HG02798 (cell line): Measurements from ENCODE around the gene NKAIN2.

Experiments
- ATAC-seq: cut with Tn5 transposase; IDR thresholded peaks from one replicate; pipeline ENCODE4 v1.9.1; 2021; ENCODE audit warnings: mild to moderate bottlenecking; ENCODE audit not compliant: unreplicated experiment, poor library complexity

The NKAIN2 gene

DNA sequence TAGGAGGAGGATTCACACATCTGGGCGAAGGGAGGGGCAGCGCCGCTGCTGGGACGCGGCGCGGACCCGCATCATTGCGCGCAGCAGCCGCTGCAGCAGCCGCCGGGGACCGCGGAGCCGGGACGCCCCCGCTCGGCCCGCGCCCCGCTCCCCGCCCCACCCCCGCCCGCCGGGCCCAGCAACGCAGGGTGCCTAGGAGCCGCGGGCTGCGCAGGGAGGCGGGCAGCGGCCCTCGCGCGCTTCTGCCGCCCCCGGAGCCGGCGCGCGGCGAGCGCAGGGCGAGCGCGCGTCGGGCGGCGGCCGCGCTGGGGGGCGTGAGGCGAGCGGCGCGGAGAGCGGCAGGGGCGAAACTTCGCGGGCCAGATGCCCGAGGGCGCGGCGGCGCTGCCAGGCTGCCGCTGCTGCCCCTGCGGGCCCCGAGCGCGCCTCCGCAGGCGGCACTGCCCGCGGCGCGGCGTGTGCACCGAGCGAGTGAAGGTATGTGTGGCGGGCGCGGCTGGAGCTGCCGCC, at the start of gene NKAIN2:
NKAIN2 (plus strand) TSS at position 362 of the 510 bp plus-strand sequence.
- peak; percentile 31 for ATAC-seq

DNA sequence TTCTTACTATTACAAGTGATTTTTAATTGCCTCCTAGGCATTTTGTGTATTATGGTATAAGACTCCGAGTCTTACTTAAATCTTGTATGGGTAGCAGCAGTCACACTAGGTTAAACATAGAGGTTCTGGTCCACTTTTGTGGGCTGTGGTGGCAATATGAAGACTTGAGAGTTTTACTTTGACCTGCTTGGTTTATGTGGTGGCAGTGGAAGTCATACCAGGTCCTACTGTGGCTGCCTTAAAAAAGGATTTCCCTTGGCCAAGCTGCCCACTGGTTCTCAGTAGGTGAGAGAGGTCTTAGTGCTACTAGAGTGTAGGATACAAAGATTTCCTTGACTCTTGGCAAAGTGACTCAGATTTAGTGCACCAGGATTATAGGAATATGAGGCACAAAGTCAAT, 44.2 kb upstream of the NKAIN2 start:
- no peak for ATAC-seq

DNA sequence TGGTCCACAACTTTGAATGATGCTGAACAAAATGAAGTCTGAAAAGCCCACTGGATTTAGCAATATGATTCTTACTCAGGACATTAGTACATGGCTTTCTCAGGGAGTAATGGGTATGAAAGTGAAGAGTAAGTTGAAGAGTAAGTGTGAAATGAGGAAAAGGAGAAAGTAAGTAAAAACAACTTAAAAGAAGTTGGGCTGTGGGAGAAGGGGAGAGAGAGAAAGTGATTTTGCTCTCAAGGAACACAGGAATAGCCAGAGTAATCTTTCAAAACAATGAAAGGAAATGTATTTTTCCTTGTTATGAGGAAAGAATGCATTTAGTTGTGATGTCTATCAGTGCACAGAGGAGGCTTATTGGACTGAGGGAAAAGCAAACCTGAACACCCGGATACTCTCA, 39.8 kb upstream of the NKAIN2 start:
- ATAC-seq: no peak

DNA sequence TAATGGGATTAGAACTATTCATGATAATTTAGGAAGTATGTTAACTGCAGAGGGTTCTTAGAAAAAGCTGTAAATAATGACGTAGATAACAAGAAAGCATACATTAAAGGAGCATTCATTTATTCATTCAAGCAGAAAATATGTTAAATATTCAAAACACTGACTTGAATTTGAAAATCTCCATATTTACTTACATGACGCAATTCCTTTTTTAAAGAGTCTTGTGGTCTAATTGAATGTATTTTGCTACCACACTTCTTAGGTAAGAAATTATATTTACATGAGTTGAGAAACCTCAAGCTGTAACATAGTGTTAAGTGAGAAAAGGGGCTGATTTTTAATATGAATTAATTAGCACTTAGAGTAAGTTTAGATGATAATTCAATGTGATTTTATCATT, 38.9 kb upstream of the NKAIN2 start:
- no peak for ATAC-seq

DNA sequence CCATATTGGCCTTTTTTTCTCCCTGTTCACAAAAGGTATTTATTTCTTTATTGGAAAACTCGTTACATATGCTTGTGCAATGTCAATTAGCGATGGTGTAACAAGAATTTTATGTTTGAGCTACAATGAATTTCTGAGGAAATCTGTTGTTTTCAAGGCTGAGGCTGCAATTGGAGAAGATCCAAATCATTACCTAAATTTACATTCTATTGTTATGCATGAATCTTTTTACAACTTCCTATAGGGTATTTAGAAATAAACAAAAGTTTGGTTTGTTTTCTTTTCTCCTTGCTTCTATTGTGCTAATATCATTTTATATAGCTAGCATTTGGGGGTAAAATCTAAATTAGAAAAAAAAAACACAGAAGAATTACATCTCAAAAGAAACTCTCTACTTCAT, 34.7 kb upstream of the NKAIN2 start:
- ATAC-seq: no peak

DNA sequence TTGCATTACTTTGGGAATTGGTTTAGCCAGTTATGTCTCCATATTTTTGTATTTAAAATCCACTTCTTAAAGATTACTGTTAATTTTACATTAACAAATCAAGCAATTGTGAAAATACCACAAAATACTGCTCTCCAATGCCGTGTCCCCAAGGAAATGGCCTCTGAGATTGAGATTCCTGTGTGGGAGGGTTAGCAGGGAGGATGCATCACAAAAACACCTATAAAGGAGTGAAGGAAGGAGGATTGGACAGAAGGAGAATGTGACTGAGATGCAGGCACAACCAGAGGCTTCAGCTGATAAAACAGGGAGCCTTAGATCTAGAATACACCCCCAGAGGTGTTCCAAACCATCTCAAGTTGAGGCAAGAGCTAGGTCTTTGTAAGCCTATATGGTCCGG, 34.2 kb upstream of the NKAIN2 start:
- no peak for ATAC-seq

DNA sequence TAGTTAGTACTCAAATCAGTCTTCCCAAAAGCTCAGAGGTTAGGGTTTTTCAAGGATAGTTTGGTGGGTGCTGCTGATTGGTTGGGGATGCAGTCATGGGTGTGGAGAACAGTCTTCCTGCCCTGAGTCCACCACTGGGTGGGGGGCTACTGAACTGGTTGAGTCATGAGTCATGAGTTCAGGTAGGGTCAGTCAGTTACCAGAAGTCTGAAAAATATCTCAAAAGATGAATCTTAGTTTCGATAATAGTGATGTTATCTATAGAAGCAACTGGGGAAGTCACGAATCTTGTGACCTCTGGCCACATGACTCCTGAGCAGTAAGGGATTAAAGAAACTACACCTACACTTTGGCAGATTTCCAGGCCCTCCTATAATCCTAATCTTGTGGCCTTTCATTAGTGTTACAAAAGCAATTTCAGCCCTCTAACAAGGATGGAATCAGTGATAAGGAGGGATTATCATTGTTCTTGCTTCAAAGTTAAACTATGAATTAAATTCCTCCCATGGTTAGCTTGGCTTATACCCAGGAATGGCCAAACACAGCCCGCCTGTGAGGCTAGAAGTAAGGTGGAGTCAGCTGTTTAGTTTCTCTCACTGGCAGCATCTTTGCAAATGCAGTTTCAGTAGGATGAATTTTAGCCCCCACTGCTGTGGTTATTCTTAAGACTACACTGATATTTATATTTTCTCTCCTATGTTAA, 33.3 kb upstream of the NKAIN2 start:
- ATAC-seq: peak; percentile 71

DNA sequence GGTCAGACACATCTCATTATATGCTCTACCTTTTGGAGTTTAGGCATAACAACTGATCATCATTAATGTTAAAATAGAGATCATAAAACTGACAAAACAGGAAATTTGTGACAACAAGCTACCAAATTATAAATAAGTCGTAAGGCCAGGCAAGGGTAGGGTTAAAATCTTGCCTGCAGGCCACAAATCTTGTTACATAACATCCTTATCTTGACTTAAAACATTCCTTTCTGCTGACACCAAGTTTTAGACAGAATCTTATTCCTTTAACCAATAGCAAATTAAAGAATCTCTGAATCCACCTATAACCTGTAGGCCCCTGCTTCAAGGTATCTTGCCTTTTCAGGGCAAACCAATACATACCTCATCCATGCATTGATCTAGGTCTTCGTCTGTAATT, 32.5 kb upstream of the NKAIN2 start:
- no peak for ATAC-seq

DNA sequence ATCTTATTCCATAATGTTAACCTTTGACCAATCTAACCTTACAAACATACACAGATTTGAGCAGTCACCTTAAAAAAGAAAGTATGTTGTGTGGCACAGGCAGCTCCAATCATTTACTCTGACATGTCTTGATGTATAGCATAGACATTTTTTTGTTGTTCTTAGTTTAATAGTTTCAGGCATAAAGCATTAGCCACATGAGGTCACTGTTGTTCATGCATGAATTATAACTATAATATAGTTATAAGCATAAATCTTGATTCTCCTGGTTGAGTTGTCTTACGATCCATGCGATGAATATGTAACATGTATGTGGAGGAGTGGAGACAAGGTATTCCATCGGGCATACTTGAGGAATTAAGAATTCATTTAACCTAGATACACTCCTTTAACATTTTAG, 26.1 kb upstream of the NKAIN2 start:
- ATAC-seq: no peak

DNA sequence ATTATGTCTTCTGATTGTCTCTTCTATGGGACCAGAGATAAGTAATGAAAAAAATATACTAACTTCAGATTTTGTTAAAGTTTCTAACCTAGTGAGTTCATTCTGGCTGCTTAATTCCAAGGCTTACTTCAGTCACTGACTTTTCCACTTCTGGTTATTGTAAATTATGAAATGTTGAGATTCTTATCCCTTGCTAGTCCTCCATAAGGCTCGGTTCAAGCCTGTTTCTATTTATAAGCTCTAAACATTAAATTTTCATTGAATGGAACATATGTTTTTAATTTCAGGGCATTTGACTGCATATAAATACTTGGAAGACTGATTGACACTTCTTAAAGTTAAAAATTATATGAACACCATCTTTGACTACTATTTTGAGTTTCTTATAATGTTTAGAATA, 23.6 kb upstream of the NKAIN2 start:
- ATAC-seq: no peak

DNA sequence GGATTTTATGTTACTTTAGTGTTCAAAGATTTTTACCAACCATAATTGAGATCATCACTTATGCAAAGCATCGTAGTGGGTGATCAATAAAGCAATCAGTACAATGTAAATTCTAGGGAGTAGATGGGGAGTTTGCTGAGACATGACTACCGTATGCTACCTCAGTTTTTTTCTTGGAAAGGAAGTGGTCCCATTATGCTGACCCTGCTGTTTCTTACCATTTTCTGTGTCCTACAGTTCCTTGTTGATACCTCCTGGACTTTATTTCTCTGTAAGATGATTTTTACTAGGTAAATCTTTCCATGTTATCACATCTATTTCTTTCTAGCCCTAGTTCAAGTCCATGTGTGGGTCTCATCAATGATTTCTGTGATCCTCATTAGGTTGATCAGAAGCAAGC, 19.3 kb upstream of the NKAIN2 start:
- ATAC-seq: no peak

DNA sequence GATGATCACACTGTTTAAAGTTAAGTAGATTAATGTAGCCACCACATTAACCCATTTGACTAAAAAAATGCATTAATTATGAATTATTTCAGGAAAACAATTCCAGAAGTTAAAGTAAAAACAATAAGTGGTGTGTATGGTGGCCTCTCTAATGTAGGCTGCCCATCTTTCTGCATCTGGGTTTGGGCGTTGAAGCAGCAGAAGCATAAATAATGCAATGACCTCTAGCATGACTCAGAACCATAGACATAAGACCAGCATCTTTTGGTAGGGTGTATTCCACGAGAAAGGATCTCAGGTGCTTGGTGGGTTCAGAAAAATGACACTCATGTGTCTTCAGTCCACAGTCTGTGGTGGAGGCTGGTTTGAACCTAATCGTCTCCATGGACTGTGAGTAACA, 18.6 kb upstream of the NKAIN2 start:
- no peak for ATAC-seq

DNA sequence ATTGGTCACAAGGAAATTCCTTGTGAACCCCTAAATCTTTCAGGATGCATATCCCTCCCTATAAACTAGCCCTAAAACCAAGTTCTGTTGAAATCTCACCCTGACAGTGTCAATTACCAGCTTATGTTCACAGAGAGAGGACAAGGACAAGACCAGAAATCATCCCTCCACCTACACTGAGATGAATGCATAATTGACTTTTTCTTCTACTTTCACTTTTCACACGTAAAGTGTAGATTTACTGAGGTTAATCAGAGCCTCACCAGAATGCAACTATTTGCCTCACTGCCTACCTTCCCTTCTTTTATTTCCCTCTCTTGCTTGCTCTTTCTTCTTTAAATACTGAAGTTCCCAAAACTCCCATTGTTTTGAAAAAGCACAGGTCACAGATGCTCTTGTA, 15.3 kb upstream of the NKAIN2 start:
- peak; percentile 55 for ATAC-seq

DNA sequence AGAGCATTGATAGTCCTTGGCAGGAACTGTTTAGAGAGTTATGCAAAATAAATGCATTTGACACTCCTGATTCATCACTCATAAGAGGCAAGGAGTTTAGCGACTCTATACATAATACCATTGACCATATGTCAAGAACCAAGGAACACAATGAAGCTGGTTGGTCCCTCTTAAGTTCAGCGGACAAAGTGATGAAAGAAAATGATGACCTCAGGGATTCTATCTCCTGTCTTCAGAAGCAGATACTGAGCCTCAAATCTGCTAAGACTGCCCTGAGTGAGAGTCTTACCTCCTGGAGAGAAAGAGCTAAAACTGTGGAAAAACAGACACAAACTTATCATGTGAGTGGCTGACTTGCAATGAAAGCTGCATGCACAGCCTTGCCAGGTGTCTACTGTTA, 9.5 kb upstream of the NKAIN2 start:
- ATAC-seq: no peak

DNA sequence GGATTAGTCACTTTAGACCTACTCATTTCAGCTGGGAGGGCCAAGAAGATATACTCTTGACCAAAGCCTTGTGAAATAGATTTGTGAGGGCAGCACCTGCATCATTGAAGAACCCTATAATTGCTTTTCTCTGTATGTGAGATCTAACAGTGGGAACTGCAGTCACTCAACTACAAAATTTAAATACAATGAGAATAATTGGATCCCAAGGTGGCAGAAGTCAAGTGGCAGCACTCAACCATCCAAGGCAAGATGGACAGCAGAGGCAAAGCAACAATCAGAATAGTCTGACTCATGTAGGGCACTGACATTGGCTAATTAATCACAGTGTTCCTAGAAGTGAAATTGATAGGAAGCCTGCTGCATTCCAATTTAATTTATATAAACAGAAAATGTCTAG, 8.9 kb upstream of the NKAIN2 start:
- no peak for ATAC-seq

DNA sequence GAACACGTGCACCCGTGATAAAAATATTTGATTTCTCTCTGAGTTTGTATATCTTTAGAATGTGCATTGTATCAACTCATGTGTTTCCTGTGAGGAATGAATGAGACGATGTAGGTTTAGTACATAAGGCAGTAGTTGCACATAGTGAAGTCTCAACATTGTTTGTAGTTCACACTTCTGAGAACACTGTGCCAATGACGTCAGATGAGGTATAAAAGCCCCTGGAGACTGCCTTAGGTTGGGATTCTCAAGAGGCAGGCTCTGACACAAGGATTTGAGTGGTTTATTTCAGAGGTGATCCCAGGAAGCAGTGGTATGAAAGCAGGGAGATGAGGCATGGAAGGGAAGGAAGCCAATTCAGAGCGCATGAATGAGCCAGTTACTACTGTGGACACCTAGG, 2.6 kb upstream of the NKAIN2 start:
- no peak for ATAC-seq

DNA sequence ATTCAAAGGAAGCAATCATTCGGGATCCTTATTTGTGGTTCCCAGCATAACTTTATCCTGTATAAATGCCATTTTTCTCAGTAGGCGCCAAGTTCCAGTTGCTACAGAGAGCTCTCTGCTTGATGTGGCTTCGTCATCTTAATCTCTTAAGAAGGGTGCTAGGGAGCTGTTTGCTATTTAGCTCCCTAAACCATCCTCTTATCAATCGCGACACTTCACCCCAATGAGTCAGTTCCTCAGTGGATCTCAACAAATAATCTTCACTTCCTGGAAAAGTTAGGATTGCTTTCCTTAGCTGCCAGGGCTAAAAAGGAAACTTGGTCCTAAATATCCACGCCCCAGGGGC, 1.3 kb upstream of the NKAIN2 start:
- ATAC-seq: peak; percentile 19

DNA sequence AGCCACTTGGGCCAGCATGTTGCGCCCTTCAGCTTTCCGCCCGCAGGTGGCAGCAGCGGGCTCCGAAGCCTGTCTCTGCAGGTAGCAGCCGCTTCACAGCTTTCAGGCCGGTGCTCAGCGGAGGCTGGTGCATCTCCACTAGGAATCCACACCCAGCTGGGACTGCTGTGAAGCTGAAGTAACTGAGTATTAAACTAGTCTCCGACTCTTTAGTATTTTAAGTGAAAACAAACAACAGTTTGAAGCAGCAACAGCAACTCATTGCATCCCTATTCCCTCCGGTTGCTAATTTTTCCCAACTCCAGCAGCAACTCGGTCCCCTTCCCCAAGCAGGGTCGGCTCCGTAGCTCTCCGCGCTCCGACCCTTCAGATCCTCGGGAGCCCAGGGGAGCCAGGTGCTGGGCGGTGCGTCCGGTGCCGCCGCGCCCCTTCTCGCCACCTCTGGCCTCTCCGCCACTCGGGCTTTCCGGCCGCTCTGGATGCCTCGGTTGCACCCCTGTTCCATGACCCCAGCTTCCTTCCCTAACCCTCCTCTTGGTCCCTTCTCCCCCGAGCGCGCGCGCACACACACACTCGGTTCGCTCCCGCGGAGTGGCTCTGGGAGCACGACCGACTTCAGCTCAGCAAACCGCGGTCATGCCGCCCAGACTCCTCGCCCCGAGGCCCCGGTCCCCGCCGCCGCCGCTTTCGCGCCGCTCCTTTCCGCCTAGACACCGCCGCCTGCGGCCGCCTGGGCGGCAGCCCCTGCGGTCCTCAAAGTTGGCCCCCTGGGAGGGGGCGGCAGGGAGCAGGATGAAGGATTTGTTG, 765 bp upstream of the NKAIN2 start:
- peak; percentile 96 for ATAC-seq

DNA sequence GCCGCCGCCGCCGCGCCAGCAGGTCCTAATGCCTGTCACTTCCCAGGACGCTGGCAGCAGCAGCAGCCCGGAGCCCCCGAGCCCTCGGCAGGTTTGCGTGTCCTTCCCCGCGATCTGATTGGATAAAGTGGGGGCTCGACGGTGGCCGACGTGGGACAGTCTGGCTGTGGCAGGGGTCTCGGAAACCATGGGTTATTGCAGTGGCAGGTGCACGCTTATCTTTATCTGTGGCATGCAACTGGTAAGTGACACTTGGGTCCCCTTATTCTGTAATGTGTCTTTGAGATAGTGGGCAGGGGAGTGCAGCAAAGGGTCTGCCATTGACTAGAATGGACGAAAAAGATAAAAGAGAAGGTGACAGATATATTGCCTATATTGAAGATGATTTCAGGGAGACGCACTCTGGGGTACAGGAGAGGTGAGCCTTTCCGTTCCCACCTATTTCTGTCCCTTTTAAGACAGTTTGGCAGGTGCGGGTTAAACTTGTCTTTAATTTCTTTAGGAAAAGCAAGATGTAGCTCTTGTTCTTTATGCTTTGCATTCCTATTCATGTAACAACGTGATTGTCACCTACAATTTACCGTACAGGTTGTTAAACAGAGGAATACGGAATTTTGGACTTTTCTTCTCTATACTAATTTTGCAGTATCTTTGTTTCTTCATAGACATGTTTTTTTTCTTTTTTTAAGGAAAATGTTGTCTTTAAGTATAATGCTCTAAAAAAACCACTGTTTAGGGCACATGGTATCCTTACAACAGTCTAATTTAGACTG, 535 bp downstream of the NKAIN2 start:
- ATAC-seq: no peak

DNA sequence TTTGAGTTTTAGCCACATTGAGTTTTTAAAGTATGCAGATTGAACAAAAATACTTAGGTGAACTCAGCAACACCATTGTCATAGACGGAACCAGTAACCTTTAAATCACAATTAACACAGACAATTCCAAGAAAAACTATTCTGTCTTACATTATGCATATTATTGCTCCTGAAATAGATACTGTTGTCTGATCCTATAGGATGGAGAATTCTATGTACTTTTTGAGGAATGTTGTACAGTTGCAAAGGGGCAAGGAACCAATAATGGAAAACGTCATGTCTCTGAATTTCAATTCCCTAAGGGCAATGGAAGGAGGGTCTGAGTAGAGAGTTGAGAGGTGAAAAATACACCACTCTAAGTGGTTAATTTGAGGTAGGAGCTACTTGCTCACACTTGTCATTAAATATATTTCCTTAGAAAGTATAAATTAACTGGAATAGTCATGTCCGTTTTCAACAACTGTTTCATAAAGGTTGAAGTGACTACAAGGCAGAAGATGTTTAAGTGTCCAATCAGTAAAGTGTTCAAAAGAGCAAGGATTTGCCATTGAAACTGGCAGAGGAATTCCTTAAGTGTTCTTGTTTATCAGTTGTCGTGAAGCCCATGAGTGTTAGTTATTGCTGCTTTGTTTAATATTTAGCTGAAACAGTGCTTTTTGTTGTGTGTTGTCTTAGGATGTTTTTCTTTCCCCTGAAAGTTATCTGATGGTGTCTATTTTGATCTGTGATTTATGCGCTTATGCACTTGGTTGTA, 1.3 kb downstream of the NKAIN2 start:
- no peak for ATAC-seq
